ENCODE data around the gene KLKB1.

The KLKB1 gene

GRCh38 chr4:186205156-186205555, 22.2 kb upstream of the KLKB1 start:
- no peaks in the 10 kb centered on the region for H3K4me1 ChIP-seq (ENCODE audit: control insufficient read depth in 1 of 2, insufficient read depth in 1 of 2, low read depth in 1 of 2, low read length in 1 of 2)
- H3K4me3 ChIP-seq (ENCODE audit: low read depth in 1 of 2, low read length in 1 of 2), result no peak overlapping the region
- no peak for TF ChIP-seq CTCF (IDR thresholded peaks at IDR 0.05)
- H3K27ac ChIP-seq, result no peak overlapping the region
- H3K36me3 ChIP-seq, result no peaks in the 10 kb centered on the region
- no peaks in the 10 kb centered on the region for H3K9me3 ChIP-seq
- no peaks in the 10 kb centered on the region for H3K27me3 ChIP-seq

GRCh38 chr4:186216465-186217024, 10.8 kb upstream of the KLKB1 start:
- H3K36me3 ChIP-seq, result no peaks in the 10 kb centered on the region
- TF ChIP-seq CTCF (IDR thresholded peaks at IDR 0.05), result no peak
- H3K4me3 ChIP-seq (ENCODE audit: low read depth in 1 of 2, low read length in 1 of 2), result no peak overlapping the region
- no peak overlapping the region for H3K27ac ChIP-seq
- no peaks in the 10 kb centered on the region for H3K27me3 ChIP-seq
- no peaks in the 10 kb centered on the region for H3K9me3 ChIP-seq
- no peaks in the 10 kb centered on the region for H3K4me1 ChIP-seq (ENCODE audit: control insufficient read depth in 1 of 2, insufficient read depth in 1 of 2, low read depth in 1 of 2, low read length in 1 of 2)

GRCh38 chr4:186217733-186218293, 9.5 kb upstream of the KLKB1 start:
- no peak overlapping the region for H3K4me3 ChIP-seq (ENCODE audit: low read depth in 1 of 2, low read length in 1 of 2)
- no peaks in the 10 kb centered on the region for H3K4me1 ChIP-seq (ENCODE audit: control insufficient read depth in 1 of 2, insufficient read depth in 1 of 2, low read depth in 1 of 2, low read length in 1 of 2)
- H3K9me3 ChIP-seq, result no peaks in the 10 kb centered on the region
- H3K27ac ChIP-seq, result no peak overlapping the region
- no peaks in the 10 kb centered on the region for H3K36me3 ChIP-seq
- TF ChIP-seq CTCF (IDR thresholded peaks at IDR 0.05), result no peak
- H3K27me3 ChIP-seq, result no peaks in the 10 kb centered on the region

- no peaks in the 10 kb centered on the region for H3K4me1 ChIP-seq (ENCODE audit: control insufficient read depth in 1 of 2, insufficient read depth in 1 of 2, low read depth in 1 of 2, low read length in 1 of 2)
- no peak overlapping the region for H3K4me3 ChIP-seq (ENCODE audit: low read depth in 1 of 2, low read length in 1 of 2)
- H3K27ac ChIP-seq, result no peak overlapping the region
- no peaks in the 10 kb centered on the region for H3K36me3 ChIP-seq
- no peaks in the 10 kb centered on the region for H3K27me3 ChIP-seq
- TF ChIP-seq CTCF (IDR thresholded peaks at IDR 0.05), result no peak
- no peaks in the 10 kb centered on the region for H3K9me3 ChIP-seq
These were observed 5.7 kb upstream of the KLKB1 start for GRCh38 chr4:186221624-186222023.

- Histone ChIP-seq H3K4me3 (ENCODE audit: low read depth in 1 of 2, low read length in 1 of 2) (no peak overlapping the region), H3K27me3 (no peaks in the 10 kb centered on the region), H3K36me3 (no peaks in the 10 kb centered on the region), H3K4me1 (ENCODE audit: control insufficient read depth in 1 of 2, insufficient read depth in 1 of 2, low read depth in 1 of 2, low read length in 1 of 2) (no peaks in the 10 kb centered on the region), H3K9me3 (no peaks in the 10 kb centered on the region), H3K27ac (no peak overlapping the region)
- TF ChIP-seq CTCF (IDR thresholded peaks at IDR 0.05), result no peak
These were observed 1.5 kb upstream of the KLKB1 start for GRCh38 chr4:186225848-186226247.

Measured in neutrophil (primary cell).